ENCODE measurements around the gene NAA60. TPM values are rescaled to one million over a fixed set of nuclear protein-coding genes. Genes with fewer than 3 reads are reported as not detected.
"Not testable (repeated sequence)": the region's sequence is repeated elsewhere in the genome, so short reads cannot be mapped to it uniquely, and the experiment has no call there.

Gene NAA60
- total RNA-seq, 1 donor from 2014 or later: 27.1 TPM

DNA sequence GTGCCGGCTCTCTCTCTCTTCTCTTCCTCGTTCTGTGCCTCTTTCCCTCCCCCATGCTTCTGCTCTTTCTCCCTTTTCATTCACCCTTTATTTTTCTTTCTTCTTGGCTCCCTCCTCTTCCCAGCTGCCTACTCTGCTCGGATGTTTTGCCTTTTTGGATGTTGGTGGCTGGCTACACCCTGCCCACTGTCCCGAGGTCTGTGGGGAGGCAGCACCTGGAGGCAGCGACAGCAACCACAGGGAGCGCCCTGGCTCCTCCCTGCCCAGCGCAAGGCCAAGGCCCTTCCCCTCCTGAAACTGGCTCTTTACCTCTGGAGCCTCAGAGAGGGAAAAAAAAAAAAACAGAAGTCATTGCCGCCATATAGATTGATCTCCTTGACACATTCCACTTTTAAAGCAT is 77.4 kb downstream of the NAA60 start:
- TF ChIP-seq CTCF (IDR thresholded peaks at IDR 0.05; ENCODE audit: insufficient read depth, low read length, poor library complexity, severe bottlenecking): no peak
- Histone ChIP-seq H3K4me3 (ENCODE audit: low read depth, low read length) (no peak overlapping the region), H3K27me3 (ENCODE audit: control insufficient read depth, insufficient read depth, low read length) (no peaks in the 10 kb centered on the region), H3K36me3 (ENCODE audit: control insufficient read depth, insufficient read depth, low read length) (peaks cover 2% of the 10 kb centered on the region)
- no peak for DNase-seq (ENCODE audit: low read depth)

GRCh38 chr16:3523281-3523680 is 79.8 kb downstream of the NAA60 start:
- DNase-seq (ENCODE audit: low read depth): no peak
- no peaks in the 10 kb centered on the region for H3K27me3 ChIP-seq (ENCODE audit: control insufficient read depth, insufficient read depth, low read length)
- TF ChIP-seq CTCF (IDR thresholded peaks at IDR 0.05; ENCODE audit: insufficient read depth, low read length, poor library complexity, severe bottlenecking): no peak
- H3K36me3 ChIP-seq (ENCODE audit: control insufficient read depth, insufficient read depth, low read length): peaks cover 4% of the 10 kb centered on the region
- no peak overlapping the region for H3K4me3 ChIP-seq (ENCODE audit: low read depth, low read length)

DNA sequence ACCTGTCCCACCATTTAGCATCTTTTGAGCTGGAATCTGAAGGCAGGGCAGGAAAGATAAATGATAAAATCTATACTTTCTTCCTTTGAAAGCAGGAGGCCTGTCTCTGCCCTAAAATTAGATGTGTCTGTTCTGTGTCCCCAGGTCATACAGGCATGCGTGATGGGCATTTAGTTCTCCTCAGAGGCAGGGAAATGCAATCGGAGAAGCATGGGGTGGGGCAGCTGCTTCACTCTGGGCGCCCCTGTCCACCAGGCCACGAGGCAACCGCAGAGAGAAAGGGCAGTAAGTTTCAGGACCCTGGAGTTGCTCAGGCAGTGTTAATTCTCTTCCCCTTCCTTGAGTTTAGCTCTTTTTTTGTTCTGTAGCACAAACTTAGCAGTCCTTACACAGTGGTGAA is 82.5 kb downstream of the NAA60 start:
- TF ChIP-seq CTCF (IDR thresholded peaks at IDR 0.05; ENCODE audit: insufficient read depth, low read length, poor library complexity, severe bottlenecking): no peak
- Histone ChIP-seq H3K27me3 (ENCODE audit: control insufficient read depth, insufficient read depth, low read length) (no peaks in the 10 kb centered on the region), H3K36me3 (ENCODE audit: control insufficient read depth, insufficient read depth, low read length) (peaks cover 4% of the 10 kb centered on the region), H3K4me3 (ENCODE audit: low read depth, low read length) (no peak overlapping the region)
- no peak for DNase-seq (ENCODE audit: low read depth)

DNA sequence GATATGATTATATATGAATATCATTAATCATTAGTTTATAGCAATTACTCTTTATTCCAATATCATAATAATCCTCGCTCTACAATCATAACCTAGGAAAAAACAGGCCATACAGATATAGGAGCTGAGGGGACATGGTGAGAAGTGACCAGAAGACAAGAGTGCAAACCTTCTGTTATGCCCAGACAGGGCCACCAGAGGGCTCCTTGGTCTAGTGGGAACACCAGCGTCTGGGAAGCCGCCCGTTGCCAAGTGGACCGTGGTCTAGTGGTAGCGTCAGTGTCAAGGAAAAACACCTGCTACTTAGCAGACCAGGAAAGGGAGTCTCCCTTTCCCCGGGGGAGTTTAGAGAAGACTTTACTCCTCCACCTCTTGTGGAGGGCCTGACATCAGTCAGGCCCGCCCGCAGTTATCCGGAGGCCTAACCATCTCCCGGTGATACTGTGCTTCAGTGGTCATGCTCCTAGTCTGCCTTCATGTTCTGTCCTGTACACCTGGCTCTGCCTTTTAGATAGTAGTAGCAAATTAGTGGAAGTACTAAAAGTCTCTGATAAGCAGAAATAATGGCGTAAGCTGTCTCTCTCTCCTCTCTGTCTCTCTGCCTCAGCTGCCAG is 83.8 kb downstream of the NAA60 start:
- TF ChIP-seq CTCF (IDR thresholded peaks at IDR 0.05; ENCODE audit: insufficient read depth, low read length, poor library complexity, severe bottlenecking): peak; percentile 59
- H3K4me3 ChIP-seq (ENCODE audit: low read depth, low read length); H3K27me3 ChIP-seq (ENCODE audit: control insufficient read depth, insufficient read depth, low read length); H3K36me3 ChIP-seq (ENCODE audit: control insufficient read depth, insufficient read depth, low read length); DNase-seq (ENCODE audit: low read depth): not testable (repeated sequence)

GRCh38 chr16:3528406-3528805 is 84.9 kb downstream of the NAA60 start:
- Histone ChIP-seq H3K4me3 (ENCODE audit: low read depth, low read length) (no peak overlapping the region), H3K36me3 (ENCODE audit: control insufficient read depth, insufficient read depth, low read length) (peaks cover 1% of the 10 kb centered on the region), H3K27me3 (ENCODE audit: control insufficient read depth, insufficient read depth, low read length) (no peaks in the 10 kb centered on the region)
- DNase-seq (ENCODE audit: low read depth): no peak
- TF ChIP-seq CTCF (IDR thresholded peaks at IDR 0.05; ENCODE audit: insufficient read depth, low read length, poor library complexity, severe bottlenecking): no peak

- Histone ChIP-seq H3K27me3 (ENCODE audit: control insufficient read depth, insufficient read depth, low read length) (no peaks in the 10 kb centered on the region), H3K4me3 (ENCODE audit: low read depth, low read length) (no peak overlapping the region), H3K36me3 (ENCODE audit: control insufficient read depth, insufficient read depth, low read length) (peaks cover 1% of the 10 kb centered on the region)
- no peak for DNase-seq (ENCODE audit: low read depth)
- no peak for TF ChIP-seq CTCF (IDR thresholded peaks at IDR 0.05; ENCODE audit: insufficient read depth, low read length, poor library complexity, severe bottlenecking)
Observed at GRCh38 chr16:3529175-3529574, 85.7 kb downstream of the NAA60 start.
